Activated CD4-positive, alpha-beta T cell treated with anti-CD3 and anti-CD28 coated beads for 4 hours (primary cell): Measurements from ENCODE around the gene CAMK1D.
"Not testable (repeated sequence)": the region's sequence is repeated elsewhere in the genome, so short reads cannot be mapped to it uniquely, and the experiment has no call there.

ENCODE experiments used
- DNase-seq, 2 donors: peaks; one replicate each; pipeline ENCODE4 v3.0.0-alpha.2; 2020

Gene CAMK1D

GRCh38 chr10:12730809-12731519 lies 381.6 kb downstream of the CAMK1D start:
- DNase-seq = no peak

DNA sequence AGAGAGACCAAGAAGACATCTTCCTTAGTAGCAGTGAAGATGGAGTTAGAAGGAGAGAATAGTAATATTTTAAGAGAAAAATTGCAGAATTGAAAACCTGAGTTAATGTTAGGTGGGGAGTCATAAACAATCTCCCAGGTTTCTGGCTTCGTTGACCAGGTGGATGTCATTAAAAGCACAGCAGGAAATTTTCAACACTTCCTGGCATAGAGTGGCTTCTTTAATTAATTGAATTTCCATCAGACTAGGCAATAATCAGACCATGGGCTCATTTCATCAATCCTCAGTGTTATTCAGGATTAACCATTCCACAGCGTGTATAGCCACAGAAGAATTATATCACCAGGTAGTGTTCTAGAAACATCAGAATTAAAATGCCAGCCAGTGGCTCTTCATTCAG lies 383.9 kb downstream of the CAMK1D start:
- DNase-seq = no peak

- DNase-seq = no peak
Measured at GRCh38 chr10:12735843-12736462, 386.6 kb downstream of the CAMK1D start.

- no peak for DNase-seq
Measured at GRCh38 chr10:12740813-12741212, 391.5 kb downstream of the CAMK1D start.

- no peak for DNase-seq
Measured at GRCh38 chr10:12741360-12741804, 392.0 kb downstream of the CAMK1D start.

GRCh38 chr10:12742771-12743170 lies 393.4 kb downstream of the CAMK1D start:
- no peak for DNase-seq

- not testable (repeated sequence) for DNase-seq
Measured at GRCh38 chr10:12743466-12743865, 394.1 kb downstream of the CAMK1D start.

DNA sequence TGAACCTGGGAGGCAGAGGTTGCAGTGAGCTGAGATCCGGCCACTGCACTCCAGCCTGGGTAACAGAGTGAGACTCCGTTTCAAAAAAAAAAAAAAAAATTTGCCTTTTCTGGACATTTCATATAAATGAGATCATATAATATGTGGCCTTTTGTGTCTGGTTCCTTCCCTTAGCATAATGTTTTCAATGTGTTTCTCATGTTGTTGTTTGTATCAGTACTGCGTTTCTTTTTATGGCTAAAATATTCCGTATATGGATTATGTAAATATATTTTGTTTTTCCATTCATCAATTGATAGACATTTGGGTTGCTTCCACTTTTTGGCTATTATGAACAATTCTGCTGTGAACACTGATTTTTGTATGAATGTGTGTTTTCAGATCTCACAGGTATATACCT lies 394.6 kb downstream of the CAMK1D start:
- no peak for DNase-seq

GRCh38 chr10:12748186-12748585 lies 398.8 kb downstream of the CAMK1D start:
- no peak for DNase-seq

DNA sequence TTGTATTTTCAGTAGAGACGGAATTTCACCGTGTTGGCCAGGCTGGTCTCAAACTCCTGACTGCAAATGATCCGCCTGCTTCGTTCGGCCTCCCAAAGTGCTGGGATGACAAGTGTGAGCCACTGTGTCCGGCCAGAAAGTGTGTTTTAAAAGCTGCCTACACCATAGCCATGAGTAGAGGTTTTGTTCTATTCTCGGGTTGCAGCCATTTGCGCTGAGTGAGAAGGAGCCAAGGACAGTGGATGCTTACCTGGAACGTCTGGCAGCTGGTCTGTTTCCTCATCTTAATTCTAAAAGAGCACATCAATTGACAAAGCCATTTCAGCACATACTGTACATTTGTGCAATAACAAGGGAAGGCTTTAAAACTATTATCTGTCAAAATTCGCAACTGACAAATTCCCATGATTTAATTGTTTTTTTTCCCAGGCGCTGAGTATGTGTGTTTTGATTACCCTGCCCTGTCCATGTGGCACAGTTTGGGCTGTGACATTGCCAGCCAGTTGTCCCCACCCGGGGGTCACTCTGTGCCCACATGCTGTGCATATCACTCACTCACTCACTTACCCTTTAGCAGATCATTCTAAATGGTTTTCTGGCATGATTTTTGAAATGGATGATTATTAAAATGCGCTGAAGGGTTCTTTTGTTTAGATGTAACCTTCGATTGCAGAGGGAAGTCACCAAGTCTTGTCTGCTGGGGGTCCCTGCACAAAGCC lies 400.6 kb downstream of the CAMK1D start:
- DNase-seq = no peak

GRCh38 chr10:12750526-12751201 lies 401.3 kb downstream of the CAMK1D start:
- no peak for DNase-seq

DNA sequence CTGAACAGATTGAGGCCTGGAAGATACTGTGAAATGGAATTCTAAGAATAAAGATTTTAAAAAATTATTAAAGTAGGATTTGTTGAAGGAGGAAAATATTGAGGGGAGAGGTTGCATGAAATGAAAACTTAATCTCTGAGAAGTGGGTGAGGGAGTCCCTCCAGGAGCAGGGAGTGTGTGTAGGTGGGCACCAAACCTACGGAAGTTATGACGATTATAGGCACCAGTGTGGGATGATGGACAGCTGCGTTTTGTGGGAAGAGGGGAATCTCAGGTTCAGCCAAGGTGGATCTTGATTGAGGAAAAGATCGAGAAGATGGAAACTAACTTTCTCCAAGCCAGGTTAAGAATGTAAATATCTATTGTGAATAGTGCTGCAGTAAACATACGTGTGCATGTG lies 405.7 kb downstream of the CAMK1D start:
- DNase-seq = no peak

DNA sequence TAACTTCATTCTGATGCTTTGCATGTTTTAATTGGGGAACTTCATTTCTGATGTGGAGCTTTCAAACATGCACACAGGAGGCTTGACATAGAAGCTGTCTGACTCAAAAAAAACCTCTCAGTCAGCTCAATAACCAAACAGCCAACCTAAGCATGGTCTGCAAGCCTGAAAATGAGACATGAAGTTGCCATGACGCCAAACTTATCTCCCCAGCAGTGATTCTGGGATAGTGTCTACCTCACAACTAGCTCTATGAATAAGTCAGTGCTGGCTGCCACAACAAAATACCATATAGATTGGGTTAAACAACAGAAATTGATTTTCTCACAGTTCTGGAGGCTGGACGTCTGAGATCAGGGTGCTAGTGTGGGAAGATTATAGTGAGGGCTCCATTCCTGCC lies 408.0 kb downstream of the CAMK1D start:
- DNase-seq = no peak

DNA sequence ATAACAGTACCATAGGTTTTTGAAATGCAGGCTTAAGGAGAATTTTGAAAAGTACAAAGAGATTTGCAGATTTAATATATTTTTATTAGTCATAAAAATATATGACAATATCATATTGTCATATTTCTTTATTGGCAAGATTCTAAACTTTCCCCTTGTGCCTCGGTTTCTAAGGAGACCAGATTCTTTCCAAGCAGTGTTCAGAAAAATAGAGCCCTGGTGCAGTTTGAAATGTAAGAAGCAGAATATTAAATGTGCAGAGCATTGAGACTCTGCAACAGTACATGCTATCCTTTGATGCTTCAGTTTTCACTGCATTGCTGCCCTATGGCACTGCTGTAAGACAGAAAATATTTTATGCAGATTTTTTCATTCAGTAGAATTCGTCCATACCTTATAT lies 408.9 kb downstream of the CAMK1D start:
- DNase-seq = no peak

GRCh38 chr10:12766223-12766622 lies 416.9 kb downstream of the CAMK1D start:
- DNase-seq = no peak

DNA sequence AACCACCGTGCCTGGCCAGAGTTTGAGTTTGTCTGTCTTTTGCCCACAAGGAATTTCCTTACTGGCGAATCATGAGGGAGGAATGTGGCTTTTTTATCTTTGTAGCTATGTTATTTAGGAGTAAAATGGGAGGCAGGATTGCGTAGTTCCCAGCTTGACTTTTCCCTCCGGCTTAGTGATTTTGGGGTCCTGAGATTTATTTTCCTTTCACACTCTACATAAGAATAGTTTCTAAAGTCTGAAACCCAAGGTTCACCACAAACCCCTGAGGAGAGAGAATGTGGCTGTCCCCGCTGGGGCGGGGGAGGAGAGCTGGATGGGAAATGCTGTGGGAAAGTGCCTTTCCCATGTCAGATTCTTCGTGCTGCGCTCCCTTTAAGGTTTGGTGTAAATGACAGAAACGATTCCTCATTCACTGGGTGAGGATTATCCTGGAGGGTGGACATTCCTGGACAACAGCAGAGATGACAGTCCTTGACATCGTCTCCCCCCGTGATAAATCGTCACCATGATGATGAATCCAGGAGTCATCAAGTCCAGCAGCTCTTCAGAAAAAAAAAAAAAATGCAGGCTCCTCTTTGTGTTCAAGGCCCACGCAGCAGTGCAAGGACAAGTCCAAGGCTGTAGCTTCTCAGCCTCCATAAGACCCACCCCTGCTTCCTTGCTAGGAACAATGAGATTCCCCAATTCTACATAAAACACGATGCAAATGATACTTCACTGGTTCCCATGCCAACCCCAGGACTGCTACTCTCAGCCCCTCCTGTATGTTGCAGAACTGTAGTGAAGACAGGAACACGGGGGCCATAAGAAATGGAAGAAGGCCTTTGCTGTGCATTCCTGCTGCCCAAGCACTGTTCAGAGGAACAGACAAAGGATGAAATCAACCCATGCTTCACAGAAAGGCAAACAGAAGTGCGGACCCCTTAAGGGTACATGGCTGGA lies 419.1 kb downstream of the CAMK1D start:
- DNase-seq = no peak

DNA sequence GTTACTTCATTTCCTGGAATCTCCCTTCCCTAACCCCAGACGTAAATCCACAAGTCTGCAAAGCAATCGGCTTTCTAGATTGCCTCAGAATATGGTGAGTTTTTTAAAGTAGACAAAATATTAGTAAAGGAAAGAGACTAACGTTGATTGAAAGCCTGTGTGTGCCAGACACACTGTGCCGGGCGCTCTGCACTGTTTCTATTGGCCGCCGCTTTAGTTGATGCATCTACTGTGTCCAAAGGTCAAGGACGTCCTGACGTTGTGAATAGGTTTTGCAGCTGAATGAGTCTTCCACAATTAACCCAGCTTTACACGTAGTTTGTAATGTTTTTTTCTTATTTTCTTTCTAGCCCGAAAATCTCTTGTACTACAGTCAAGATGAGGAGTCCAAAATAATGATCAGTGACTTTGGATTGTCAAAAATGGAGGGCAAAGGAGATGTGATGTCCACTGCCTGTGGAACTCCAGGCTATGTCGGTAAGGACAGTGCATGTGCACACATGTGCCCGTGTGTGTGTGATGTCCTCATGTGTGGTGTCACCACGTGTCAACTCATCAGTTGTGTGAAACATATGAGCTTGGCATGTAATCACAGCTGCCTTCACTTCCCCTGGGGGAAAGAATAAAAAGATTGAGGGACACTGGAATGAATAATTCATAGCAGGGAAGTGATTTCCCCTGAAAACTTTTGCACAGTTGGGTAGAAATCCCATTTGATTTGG lies 420.1 kb downstream of the CAMK1D start:
- DNase-seq = no peak

- no peak for DNase-seq
Measured at GRCh38 chr10:12771981-12772760, 422.8 kb downstream of the CAMK1D start.

GRCh38 chr10:12772797-12773587 lies 423.6 kb downstream of the CAMK1D start:
- no peak for DNase-seq
